NCI-H748 (cell line): ENCODE data around the gene DNAH14.
"Not testable (repeated sequence)": the region's sequence is repeated elsewhere in the genome, so short reads cannot be mapped to it uniquely, and the experiment has no call there.

Experiments
- DNase-seq: peaks from one replicate; lab custom pipeline; 2025; ENCODE audit not compliant: unreplicated experiment; lab: John Stamatoyannopoulos, UW

Gene DNAH14

DNA sequence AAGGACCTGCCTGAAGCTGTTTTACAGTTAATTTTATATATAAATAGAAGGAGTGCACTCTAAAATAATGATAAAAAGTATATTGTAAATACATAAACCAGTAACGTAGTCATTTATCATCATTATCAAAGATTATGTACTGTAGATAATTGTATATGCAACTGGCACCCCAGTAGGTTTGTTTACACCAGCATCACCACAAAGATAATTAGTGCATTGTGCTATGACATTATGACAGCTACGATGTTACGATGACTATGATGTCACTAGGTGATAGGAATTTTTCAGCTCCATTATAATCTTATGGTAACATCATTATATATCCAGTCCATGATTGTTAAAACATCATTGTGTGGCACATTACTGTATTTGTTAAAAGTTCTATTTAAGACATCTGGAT lies 313.1 kb downstream of the DNAH14 start:
- no peak for DNase-seq

DNA sequence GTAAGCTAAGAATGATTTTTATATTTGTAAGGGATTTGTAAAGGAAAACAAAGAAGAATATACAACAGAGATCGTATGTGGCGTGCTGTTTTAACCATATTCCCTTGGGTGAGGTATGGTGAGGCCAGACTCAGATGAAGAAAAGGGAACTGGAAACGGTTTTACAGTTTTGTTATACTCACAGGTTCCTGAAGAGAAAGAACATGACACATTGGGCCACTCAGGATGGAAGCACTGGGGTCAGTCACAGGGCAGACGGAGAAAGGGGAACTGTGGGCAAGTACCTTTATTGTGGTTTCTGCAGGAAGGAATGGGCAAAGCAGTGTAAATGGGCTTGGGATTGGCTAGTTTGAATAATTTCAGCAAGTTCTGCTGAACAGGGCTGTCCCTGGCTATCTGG lies 321.0 kb downstream of the DNAH14 start:
- no peak for DNase-seq

DNA sequence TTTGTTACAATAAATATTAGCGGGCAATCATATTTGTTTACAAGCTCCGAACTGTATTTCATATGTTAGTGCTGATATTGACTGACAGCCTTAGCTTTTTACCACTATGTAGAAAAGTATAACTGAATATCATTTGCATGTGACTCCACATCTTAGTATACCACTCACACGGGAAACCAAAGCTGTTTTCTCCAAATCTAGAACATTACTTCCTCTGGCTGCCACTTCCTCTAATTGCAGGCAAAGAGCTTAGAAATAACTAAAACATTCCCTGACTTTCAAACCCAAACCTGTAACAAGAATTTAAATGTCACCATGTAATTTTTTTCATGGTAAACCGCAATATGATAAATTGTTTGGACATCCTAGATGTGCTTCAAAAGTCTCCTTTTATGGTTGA lies 323.7 kb downstream of the DNAH14 start:
- no peak for DNase-seq

DNA sequence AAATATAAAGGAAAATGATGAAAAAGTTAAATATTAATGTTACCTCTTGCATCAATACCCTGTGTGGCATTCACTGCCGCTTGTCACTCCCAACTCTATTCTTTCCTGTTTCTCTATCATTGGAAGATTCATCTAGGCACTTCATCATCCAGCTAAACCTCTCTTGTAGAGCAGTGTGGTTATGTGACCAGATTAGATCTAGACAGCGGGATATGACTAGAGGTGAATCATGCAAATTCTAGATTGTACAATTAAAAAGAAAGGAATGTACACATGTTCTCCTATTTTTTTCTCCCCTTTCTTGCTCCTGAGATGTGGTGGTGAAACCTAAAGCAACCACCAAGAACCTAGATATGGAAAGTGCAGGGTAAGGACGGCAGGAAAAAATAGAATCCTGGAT lies 324.3 kb downstream of the DNAH14 start:
- DNase-seq, result no peak

DNA sequence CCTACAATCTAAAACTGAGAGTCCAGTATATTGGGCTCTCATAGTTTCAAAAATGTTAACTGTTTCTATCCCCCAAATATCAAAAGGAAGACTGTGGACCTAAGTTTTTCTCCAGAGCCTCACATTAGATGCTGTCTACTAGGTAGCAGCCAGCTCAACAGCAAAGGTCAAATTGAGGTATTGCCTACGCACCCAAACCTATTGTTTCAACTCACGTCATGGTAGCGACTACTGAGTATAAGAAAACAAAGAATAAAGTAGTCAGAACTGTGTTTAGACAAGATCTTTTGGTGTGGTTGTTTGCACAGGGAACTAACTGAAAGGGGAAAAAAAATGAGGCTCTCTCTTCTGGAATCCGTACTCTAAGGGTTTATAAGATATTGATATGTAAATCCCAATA lies 325.2 kb downstream of the DNAH14 start:
- no peak for DNase-seq

DNA sequence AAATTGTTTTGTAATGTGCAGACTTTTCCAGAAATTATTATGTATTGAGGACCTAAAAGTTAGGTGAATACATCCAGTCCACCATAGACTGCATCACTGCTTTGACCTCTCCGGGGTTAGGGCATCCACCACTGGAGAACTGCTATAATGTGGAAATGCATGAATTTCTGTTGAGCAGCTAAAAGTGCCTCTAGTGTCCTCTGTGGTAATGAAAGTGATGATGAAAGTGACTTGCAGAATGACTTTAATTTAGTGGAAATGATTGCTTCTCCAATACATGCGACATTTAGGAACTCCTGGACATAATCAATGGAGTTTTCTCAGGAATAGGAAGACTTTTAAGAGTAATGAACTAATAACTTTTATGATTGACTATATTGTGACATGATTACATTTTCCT lies 327.6 kb downstream of the DNAH14 start:
- DNase-seq, result no peak

DNA sequence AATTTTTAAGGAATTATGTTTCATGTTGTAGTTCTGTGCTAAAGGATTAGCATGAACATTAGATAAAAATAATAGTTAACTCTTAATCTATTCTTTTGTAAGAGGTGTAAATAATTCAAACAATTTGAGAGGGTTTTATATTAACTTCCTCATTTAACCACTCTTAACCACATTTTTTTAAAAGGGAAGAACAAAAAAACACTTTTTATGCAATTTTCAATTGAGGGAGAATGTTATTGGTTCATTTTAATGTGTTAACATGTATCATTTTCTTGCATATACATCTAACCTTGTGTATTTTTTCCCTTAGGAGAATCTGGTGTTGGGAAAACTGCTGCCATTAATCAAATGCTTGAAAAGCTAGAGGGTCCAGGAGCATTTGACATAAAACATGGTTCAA lies 329.3 kb downstream of the DNAH14 start:
- DNase-seq, result no peak

DNA sequence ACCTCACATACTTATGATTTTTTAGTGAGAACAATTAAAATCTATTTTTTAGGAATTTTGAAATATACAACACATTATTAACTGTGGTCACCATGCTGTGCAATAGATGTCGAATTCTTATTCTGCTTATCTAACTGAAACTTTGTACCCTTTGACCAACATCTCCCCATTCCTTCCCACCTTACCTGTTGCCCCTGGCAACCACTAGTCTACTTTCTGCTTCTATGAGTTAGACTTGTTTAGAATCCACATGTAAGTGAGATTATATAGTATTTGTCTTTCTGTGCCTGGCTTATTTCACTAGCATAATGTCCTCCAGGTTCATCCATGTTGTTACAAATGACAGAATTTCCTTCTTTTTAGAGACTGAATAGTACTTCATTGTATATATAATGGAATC lies 330.1 kb downstream of the DNAH14 start:
- no peak for DNase-seq

DNA sequence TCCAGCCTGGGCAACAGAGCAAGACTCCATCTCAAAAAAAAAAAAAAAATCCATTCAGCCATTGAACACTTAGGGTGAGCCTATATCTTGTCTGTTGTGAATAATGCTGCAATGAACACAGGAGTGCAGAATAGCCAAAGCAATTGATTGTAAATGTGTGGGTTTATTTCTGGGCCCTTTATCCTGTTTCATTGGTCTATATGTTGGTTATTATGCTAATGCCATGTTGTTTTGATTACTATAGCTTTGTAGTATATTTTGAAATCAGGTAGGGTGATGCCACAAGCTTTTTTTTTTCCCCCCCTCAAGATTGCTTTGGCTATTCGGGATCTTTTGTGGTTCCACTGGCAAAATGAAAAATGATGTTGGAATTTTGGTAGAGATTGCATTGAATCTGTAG lies 330.8 kb downstream of the DNAH14 start:
- no peak for DNase-seq

DNA sequence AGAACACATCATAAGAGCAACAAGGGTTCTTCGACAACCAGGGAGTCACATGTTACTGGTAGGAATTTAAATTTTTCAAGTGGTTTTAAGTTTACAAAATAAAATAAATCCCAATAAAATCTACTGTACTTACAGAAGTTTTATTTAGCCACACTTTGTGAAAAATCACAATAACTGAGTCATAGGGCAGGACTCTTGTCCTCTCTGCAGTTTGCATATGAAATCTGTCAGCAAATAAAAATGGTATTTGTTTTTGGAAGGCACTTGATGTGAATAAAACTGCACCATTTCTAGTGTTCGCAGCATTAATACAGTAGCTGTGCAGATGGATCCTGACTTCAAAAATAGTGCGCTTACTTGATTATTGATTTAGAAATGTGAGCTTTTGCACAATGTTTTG lies 348.0 kb downstream of the DNAH14 start:
- no peak for DNase-seq

DNA sequence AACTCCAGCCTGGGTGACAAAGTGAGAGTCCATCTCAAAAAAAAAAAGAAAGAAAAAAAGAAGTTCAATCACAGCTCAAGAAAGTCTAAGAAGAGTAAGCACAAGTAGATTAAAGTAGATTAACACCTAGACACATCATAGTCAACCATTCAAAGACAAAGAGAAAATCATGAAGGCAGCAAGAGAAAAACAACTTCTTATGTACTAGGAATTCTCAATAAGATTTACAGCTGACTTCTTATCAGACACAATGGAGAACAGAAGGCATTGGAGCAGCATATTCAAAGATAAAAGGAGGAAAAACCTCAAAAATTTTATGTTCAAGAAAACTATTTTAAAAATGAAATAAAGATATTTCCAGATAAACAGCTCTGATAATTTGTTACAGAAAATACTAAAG lies 351.1 kb downstream of the DNAH14 start:
- DNase-seq, result no peak

DNA sequence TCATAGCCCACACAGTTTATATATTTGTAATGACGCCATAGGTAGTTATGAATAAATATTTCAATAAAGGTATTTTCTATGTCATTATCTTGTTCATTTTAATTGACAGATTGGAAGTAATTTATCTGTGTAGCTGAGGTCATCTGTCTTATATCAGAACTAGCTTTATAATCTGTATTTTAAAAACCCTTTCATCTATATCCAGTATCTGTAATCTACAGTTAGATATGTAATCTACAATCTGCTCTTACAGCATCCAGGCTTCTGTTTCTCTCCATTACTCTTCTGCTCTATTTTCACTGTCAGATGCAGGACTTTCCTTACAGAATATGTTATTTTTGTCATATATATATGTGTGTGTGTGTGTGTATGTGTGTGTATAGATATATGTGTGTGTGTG lies 360.8 kb downstream of the DNAH14 start:
- no peak for DNase-seq

DNA sequence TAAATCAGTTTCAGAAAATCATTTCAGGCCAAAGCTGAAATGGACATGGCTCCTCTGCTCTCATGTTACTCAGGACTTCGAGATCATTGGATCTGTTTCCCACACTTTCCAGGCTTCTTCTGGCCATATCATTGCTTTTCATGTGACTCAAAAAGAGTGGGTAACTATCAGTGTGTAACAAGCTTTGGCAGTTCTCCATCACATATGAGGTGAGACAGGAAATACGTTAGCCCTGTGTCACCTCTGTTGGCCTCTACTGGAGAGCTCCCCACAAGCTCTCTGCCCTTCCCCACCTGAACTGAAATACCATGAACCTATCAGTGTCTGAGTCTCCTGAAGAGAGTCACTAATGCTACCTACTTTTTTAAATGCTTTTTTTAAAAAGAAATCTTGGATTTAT lies 370.1 kb downstream of the DNAH14 start:
- DNase-seq, result no peak

DNA sequence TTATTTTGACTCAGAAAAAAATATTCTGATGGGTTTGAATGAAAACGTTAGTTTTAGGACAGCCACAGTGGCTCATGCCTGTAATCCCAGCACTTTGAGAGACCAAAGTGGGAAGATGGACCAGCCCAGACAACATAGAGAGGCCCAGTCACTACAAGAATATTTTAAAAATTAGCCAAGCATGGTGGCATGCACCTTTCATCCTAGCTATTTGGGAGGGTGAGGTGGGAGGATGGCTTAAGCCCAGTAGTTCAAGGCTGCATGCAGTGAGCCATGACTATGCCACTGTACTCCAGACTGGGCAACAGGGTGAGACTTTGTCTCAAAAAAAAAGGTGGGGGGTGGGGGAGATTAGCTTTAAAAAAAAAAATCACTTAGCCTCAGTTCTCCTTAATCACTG lies 370.9 kb downstream of the DNAH14 start:
- no peak for DNase-seq

DNA sequence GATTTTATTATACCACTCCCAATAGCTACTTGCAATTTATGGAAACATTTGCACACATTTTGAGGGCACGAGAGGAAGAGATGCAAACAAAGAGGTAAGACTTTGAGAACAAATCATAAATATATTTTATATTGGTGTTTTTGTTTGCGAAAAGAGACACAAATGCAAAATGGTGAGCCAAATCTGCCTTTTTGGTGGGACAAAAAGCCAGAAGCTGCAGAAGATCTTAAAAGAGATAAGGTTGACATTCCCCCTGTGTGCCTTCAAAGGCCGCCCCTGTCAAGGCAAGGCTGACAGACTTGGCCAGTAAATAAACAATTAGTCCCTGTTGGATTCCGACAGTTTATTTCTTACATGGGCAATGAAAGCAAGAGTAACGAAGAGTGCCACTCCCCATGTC lies 375.5 kb downstream of the DNAH14 start:
- DNase-seq, result no peak

DNA sequence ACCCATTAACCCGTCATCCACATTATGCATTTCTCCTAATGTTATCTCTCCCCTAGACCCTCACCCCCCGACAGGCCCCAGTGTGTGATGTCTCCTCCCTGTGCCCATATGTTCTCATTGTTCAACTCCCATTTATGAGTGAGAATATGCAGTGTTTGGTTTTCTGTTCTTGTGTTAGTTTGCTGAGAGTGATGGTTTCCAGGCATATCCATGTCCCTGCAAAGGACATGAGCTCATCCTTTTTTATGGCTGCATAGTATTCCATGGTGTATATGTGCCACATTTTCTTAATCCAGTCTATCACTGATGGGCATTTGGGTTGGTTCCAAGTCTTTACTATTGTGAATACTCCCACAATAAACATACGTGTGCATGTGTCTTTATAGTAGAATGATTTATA lies 381.1 kb downstream of the DNAH14 start:
- DNase-seq, result not testable (repeated sequence)

DNA sequence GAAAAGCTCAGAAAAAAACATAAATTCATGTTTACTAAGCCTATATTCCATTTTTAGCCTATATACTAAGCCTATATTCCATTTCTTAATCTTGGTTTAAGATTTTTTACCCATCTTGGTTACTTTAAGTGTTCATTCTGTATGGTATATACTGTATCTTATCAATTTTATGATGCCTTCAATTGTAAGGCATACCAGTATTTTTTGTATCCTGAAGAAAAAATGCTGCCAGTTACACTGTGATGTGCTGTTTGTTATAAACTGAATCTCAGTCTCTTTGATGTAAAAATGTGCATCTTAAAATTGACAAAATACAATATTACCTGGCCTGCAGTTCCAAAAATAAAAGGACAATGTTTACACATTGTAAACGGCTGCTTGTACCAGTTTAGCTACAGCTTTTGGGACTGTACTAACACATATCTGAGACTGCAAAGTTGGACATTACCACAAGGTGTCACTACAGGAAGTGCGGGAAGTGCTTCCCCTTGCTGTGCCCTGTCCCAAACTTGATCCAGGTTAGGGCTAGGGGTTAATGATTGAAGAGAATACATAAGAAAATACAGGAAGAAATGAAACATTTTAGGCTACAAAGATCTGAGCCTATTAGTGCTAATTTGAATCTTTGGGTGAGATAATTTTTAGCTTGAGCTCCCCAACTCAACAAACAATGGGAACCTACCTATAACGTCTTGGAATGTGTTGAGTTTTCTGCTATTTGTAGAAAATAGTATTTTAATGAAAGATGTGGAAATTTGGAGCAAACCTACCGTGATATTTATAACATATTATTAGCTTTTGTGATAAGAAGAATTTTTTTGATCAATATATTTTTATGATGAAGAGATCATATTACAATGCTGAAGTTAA lies 389.5 kb downstream of the DNAH14 start:
- peak; percentile 49 for DNase-seq

DNA sequence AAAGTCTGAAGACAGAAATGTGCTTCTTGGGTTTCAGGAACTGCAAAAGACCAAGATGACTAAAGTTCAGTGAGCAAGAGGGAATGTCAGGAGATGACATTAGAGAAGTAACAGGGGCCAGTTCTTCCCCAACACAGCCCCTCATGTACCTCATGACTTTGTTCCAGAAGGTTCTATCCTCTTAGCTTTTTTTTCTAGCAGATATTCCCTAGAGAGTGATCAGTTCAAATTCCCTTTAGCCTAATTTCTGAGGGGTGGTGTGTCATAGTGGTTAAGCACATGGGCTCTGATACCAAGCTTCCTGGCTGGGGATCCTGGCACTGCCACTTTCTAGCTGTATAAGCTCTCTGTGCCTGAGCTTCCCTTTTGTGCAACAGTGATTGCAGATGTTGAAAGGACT lies 390.4 kb downstream of the DNAH14 start:
- no peak for DNase-seq

DNA sequence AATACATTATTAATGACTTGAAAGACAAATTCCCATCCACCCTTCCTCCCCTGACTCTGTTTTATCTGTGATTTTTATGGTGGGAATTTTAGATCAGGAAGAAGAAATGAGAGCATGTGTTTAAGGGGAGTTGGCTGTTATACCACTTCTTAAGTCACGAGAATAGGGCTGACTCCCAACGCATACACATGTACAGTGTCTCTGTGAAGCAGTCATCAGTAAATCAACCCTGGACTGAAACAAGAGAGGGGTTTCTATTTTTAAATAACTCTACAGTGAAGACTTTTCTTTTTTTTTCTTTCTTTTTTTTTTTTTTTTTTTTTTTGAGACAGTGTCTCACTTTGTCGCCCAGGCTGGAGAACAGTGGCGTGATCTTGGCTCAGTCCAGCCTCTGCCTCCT lies 392.3 kb downstream of the DNAH14 start:
- DNase-seq, result no peak

DNA sequence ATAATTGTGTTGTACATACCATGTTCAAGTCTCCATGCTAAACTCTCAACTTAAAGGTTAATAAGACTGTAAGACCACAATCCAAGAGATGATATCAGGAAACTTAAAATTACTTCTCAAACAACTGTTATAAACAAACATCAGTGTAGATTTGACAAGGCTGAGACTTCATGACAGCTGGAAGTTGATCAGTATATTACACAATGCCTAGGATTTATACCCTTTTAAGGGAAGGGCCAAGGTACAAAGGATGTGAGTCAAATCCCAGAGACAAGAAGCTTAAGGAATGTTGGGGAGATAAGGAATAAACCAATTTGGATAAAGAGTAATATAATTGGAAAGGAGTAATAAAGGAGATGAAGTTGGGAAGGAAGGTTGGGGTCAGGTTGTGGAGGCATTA lies 399.6 kb downstream of the DNAH14 start:
- DNase-seq, result no peak

DNA sequence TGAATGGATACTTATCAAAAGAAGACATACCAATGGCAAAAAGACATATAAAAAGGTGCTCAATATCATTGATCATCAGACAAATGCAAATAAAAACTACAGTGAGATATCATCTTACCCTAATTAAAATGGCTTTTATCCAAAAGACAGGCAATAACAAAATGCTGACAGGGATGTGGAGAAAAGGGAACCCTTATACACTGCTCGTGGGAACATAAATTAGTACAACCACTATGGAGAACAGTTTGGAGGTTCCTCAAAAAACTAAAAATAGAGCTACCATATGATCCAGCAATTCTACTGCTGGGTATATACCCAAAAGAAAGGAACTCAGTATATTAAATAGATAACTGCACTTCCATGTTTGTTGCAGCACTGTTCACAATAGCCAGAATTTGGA lies 400.5 kb downstream of the DNAH14 start:
- not testable (repeated sequence) for DNase-seq

DNA sequence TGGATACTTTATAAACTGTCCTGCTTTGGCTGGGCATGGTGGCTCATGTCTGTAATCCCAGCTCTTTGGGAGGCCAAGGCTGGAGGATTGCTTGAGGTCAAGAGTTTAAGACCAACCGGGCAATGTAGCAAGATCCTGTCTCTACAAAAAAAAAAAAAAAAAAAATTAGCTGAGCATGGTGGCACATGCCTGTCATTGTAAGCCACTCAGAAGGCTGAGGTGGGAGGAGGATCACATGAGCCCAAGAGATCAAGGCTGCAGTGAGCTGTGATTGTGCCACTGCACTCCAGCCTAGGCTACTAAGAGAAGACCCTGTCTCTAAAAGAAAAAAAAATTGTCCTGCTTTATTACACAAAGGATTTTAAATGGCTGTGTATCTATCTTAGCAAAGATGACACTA lies 403.2 kb downstream of the DNAH14 start:
- DNase-seq, result no peak

DNA sequence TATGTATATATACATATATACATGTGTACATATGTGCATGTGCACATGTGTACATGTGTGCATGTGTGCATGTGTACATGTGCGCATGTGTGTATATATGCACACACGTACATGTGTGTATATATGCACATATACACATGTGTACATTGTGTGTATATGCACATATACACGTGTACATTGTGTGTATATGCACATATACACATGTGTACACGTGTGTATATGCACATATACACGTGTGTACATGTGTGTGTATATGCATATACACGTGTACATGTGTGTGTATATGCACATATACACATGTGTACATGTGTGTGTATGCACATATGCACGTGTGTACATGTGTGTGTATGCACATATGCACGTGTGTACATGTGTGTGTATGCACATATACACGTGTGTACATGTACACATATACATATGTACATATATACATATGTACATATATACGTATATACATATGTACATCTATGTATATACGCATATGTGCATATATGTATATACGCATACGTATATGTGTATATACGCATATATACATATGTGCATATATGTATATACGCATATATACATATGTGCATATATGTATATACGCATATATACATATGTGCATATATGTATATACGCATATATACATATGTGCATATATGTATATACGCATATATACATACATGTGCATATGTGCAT lies 405.8 kb downstream of the DNAH14 start:
- DNase-seq, result not testable (repeated sequence)
